C4-2B (cell line): ENCODE results near the gene GM2A.

Experiments used
- H3K27ac ChIP-seq: fragments of 450-650 bp; 2 replicates; pipeline ENCODE4 v1.5.1; 2017
- ZFX ChIP-seq: fragments of 450-650 bp; IDR thresholded peaks from 2 replicates; pipeline ENCODE4 v1.6.1; 2017
- TF ChIP-seq, protein P1 (sequence below): fragments of 450-650 bp; conservative IDR thresholded peaks from 2 replicates; pipeline ENCODE4 v1.5.1; 2017; ENCODE audit warnings: mild to moderate bottlenecking

GM2A gene

DNA sequence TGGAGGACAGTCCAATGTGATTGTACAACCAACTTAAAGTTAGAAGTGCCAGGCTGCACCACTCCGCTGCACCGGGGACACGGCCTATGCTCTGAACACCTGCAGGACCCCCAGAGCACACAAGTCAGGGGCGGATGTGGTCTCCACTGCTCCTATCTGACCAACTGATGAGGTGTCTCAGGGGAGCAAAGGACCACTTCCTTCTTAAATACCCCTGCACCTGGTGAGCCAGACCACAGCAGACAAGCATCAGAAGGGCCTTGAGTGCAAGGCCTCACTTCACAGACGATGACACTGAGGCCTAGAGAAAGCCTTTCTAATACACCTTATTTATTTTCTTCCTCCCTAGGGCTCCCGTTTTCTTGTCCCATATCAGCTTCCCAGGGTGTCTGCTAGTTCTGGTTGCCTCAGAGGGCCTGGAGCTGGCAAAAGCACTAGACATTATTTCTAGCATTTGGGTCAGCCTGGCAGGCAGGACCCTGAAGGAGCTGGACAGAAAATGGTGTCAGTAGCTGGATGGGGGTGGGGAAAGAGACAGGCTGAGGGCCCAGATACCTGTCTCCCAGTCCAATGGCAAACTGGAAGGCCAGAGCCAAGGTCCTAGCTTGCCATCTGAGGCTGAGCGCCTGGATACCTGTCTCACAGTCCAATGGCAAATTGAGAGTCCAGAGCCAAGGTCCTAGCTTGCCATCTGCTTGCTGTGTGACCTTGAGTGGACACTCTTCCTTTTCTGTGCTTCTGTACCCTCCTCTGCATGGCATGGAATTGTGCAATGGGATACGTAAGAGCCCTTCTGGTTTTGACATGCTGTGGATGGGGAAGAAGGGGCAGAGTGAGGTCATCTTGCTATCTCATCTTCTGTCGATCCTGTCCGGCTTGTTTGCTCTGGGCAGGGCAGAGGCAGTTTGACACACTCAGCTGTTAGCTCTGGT lies 38.1 kb upstream of the GM2A start:
- H3K27ac ChIP-seq, result no peak overlapping the region
- TF ChIP-seq, protein P1, sequence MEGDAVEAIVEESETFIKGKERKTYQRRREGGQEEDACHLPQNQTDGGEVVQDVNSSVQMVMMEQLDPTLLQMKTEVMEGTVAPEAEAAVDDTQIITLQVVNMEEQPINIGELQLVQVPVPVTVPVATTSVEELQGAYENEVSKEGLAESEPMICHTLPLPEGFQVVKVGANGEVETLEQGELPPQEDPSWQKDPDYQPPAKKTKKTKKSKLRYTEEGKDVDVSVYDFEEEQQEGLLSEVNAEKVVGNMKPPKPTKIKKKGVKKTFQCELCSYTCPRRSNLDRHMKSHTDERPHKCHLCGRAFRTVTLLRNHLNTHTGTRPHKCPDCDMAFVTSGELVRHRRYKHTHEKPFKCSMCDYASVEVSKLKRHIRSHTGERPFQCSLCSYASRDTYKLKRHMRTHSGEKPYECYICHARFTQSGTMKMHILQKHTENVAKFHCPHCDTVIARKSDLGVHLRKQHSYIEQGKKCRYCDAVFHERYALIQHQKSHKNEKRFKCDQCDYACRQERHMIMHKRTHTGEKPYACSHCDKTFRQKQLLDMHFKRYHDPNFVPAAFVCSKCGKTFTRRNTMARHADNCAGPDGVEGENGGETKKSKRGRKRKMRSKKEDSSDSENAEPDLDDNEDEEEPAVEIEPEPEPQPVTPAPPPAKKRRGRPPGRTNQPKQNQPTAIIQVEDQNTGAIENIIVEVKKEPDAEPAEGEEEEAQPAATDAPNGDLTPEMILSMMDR, result no peak
- 0 out of 2 replicates have a peak, but pooled peaks have one; percentile 26 for TF ChIP-seq ZFX

DNA sequence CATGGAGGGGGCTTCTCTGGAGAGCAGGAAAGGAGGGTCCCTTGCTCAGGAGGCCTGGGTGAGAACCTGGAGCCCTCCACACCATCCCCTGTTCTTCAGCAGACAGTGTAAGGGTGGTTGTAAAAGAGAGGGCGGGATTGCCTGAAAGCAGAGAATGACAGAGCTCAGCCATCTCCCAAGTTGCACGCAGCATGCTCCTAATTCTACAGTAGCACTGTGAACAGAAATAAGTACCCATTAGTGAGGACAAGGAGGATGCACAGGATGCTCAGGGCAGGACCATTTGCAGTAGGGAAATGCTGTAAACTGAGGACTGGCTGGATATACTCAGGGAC lies 37.5 kb upstream of the GM2A start:
- no peak for TF ChIP-seq ZFX
- TF ChIP-seq, protein P1, result no peak
- no peak overlapping the region for H3K27ac ChIP-seq

DNA sequence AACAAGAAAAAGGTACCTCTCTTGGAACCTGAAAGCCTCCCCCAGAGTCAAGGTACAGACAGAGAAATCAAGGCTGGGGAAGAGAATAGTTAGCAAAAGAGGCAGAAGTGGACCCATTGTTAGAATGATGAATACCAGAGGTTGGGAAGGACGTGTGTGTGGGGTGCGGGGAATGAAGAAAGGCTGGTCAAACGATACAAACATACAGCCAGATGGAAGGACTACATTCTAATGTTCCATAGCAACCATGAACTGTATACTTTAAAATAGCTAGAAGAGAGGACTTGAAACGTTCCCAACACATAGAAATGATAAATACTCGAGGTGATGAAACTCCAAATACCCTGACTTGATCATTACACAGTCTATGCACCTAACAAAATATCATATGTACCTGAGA lies 36.2 kb upstream of the GM2A start:
- TF ChIP-seq, protein P1, result no peak
- TF ChIP-seq ZFX, result no peak
- H3K27ac ChIP-seq, result no peak overlapping the region

DNA sequence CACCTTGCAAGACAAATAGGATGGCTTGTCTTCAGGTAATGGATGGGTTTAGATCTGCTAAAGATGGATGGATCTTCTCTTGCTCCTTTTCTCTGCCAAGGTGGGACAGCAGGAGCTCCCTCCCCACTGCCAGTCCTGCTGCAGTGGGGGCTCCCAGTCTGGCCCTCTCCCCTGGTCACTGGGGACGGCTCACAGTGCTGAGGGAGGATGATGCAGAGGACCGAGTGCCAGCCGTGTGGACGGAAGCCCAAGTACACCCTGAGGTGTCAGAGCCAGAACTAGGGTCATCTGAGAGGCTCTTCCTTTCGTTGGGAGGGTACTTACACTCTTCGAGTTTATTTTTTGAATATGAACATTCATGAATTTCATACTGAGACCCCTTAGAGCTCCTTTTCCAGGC lies 34.8 kb upstream of the GM2A start:
- TF ChIP-seq, protein P1, result no peak
- no peak for TF ChIP-seq ZFX
- no peak overlapping the region for H3K27ac ChIP-seq

DNA sequence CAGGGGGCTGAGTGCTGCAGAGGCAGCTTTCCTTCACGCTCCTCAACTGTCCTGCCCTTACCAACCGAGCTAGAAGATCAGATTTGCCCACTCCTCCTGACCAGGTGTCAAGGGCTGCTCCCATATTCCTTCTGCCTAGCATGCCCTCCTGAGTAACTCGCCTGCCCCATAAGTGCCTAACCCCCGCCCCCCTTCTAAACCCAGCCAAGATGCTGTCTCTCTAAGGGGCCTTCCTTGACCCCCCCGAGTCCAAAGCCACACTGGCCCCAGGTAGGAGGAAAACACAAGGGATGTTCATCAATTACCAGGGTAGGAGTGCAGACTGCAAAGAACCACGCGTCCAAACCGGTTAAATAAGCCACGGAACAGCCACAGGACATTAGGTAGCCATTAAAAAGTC lies 33.8 kb upstream of the GM2A start:
- no peak overlapping the region for H3K27ac ChIP-seq
- TF ChIP-seq ZFX, result no peak
- TF ChIP-seq, protein P1, result no peak

DNA sequence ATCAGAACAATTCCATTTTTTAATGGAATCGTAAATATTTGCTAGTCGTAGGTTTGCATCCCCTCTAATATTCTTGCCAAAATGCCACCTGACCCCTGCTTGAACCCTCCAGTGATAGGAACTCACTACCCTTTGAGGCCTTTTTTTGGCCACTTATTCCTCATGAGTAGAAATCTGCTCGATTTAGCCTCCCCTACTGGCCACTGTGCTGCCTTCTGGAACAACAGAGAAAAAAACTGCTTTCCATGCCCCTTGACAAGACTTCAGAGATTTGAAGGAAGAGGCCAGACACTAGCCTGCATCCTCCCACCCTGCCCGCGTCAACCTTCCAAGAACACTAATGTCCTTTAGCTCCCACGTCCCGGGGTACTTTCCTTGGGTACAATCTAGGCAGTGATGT lies 33.2 kb upstream of the GM2A start:
- TF ChIP-seq ZFX, result no peak
- TF ChIP-seq, protein P1, result no peak

DNA sequence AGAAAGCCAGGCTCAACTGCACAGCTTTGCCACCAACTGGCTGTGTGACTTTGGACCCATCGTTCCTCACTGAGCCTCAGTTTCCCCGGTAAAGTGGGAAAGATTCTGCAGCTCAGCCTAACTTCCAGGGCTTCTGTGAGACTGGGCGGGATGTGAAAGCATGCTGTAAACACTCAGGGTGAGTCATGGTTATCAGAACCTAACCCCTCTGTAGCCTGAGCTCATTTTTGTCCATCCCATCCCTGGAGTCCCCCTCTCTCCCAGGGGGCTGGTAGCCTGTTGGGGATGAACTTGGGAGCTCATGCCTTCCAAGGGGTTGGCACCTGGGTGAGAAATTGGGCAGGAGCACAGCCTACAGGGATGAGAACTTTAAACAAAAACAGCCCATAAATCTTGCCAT lies 31.4 kb upstream of the GM2A start:
- H3K27ac ChIP-seq, result no peak overlapping the region
- TF ChIP-seq, protein P1, result no peak
- TF ChIP-seq ZFX, result no peak

More for the DNA sequence above, 33.2 kb upstream of the GM2A start:
- H3K27ac ChIP-seq, result no peak overlapping the region
